CD14-positive monocyte (primary cell): ENCODE data around the gene AKAP9. TPM values are rescaled to one million over a fixed set of nuclear protein-coding genes. Genes with fewer than 3 reads are reported as not detected.

Experiments
- DNase-seq, 3 donors: peaks; one replicate each; pipeline ENCODE4 v3.0.0-alpha.2; 2011 to 2022
- H2AFZ ChIP-seq: 2 replicates; pipeline ENCODE4 v1.6.0; 2012; ENCODE audit warnings: mild to moderate bottlenecking, low read depth, low read length, inconsistent platforms; ENCODE audit not compliant: insufficient read depth, poor library complexity, severe bottlenecking
- H3K27ac ChIP-seq, 2 donors: 1 replicate in 1 of 2; 2 replicates in 1 of 2; pipeline ENCODE4 v1.5.1; 2012 to 2013; ENCODE audit warnings: low read length in 2 of 2, control low read depth in 1 of 2, inconsistent platforms in 1 of 2, low read depth in 1 of 2, mild to moderate bottlenecking in 1 of 2
- H3K27me3 ChIP-seq, 2 donors: one replicate each; pipeline versions ENCODE4 v1.6.0 to v1.6.1; 2011 to 2013; ENCODE audit warnings: low read length in 2 of 2; ENCODE audit not compliant: control insufficient read depth in 2 of 2, insufficient read depth in 2 of 2
- H3K36me3 ChIP-seq, 2 donors: replicated peaks in 1 of 2; 1 replicate in 1 of 2; 2 replicates in 1 of 2; pipeline versions ENCODE4 v1.5.1 to v1.6.1; 2012 to 2013; ENCODE audit warnings: low read length in 2 of 2, control low read depth in 1 of 2, inconsistent platforms in 1 of 2, mild to moderate bottlenecking in 1 of 2; ENCODE audit not compliant: insufficient read depth in 2 of 2, control insufficient read depth in 1 of 2
- H3K4me1 ChIP-seq, 2 donors: 1 replicate in 1 of 2; 2 replicates in 1 of 2; pipeline versions ENCODE4 v1.5.1 to v1.6.1; 2012 to 2013; ENCODE audit warnings: low read length in 2 of 2, control low read depth in 1 of 2, inconsistent platforms in 1 of 2, mild to moderate bottlenecking in 1 of 2, moderate library complexity in 1 of 2; ENCODE audit not compliant: insufficient read depth in 2 of 2, control insufficient read depth in 1 of 2
- H3K4me2 ChIP-seq: replicated peaks from 2 replicates; pipeline ENCODE3; 2012; ENCODE audit warnings: low read length, moderate library complexity, mild to moderate bottlenecking; ENCODE audit not compliant: poor library complexity, severe bottlenecking; ENCODE audit errors: extremely low read depth
- H3K4me3 ChIP-seq, 3 experiments: fragments of 200-600 bp in 1 of 3; sonication (generic) in 1 of 3; replicated peaks in 1 of 3; 1 replicate in 2 of 3; 2 replicates in 1 of 3; pipeline ENCODE4 v1.5.1; 2011 to 2013; ENCODE audit warnings: low read length in 3 of 3, mild to moderate bottlenecking in 3 of 3, control low read depth in 2 of 3, low read depth in 2 of 3, inconsistent platforms in 1 of 3, moderate library complexity in 1 of 3
- H3K79me2 ChIP-seq: 2 replicates; pipeline ENCODE4 v1.6.0; 2012; ENCODE audit warnings: mild to moderate bottlenecking, control low read depth, inconsistent platforms, low read length, moderate library complexity; ENCODE audit not compliant: insufficient read depth
- H3K9ac ChIP-seq: 2 replicates; pipeline ENCODE4 v1.6.0; 2017; ENCODE audit warnings: low read length, mild to moderate bottlenecking; ENCODE audit not compliant: insufficient read depth, poor library complexity, severe bottlenecking
- H3K9me3 ChIP-seq, 2 donors: replicated peaks in 1 of 2; 1 replicate in 1 of 2; 2 replicates in 1 of 2; pipeline versions ENCODE4 v1.5.1 to v1.6.1; 2012 to 2013; ENCODE audit warnings: low read length in 2 of 2, control low read depth in 1 of 2; ENCODE audit not compliant: control insufficient read depth in 1 of 2, insufficient read depth in 1 of 2
- H4K20me1 ChIP-seq: 2 replicates; pipeline ENCODE4 v1.6.0; 2012; ENCODE audit warnings: mild to moderate bottlenecking, low read length, control low read depth, moderate library complexity; ENCODE audit not compliant: insufficient read depth
- H3K27ac Mint-ChIP-seq, 7 donors: one replicate each; pipeline ENCODE4 v1.8.0; 2020; ENCODE audit warnings: mild to moderate bottlenecking in 7 of 7, mixed read lengths in 7 of 7, moderate library complexity in 6 of 7, inconsistent platforms in 2 of 7
- H3K27me3 Mint-ChIP-seq, 3 donors: one replicate each; pipeline ENCODE4 v1.8.0; 2021 to 2022; ENCODE audit warnings: low read depth in 3 of 3, mild to moderate bottlenecking in 3 of 3, mixed read lengths in 3 of 3, moderate library complexity in 3 of 3, inconsistent platforms in 1 of 3
- H3K36me3 Mint-ChIP-seq, 2 donors: one replicate each; pipeline ENCODE4 v1.8.0; 2020; ENCODE audit warnings: mixed read lengths in 2 of 2, inconsistent platforms in 1 of 2, mild to moderate bottlenecking in 1 of 2
- H3K4me1 Mint-ChIP-seq: one replicate; pipeline ENCODE4 v1.8.0; 2020; ENCODE audit warnings: mild to moderate bottlenecking, mixed read lengths
- H3K4me3 Mint-ChIP-seq, 2 donors: one replicate each; pipeline ENCODE4 v1.8.0; 2020; ENCODE audit warnings: mild to moderate bottlenecking in 2 of 2, mixed read lengths in 2 of 2, moderate library complexity in 1 of 2
- H3K9me3 Mint-ChIP-seq, 7 donors: one replicate each; pipeline ENCODE4 v1.8.0; 2020 to 2022; ENCODE audit warnings: mixed read lengths in 7 of 7, mild to moderate bottlenecking in 6 of 7, moderate library complexity in 6 of 7, inconsistent platforms in 2 of 7
- whole genome bisulfite sequencing: methylation state at CpG from one replicate; pipeline ENCODE4 v1.1.5; 2013; ENCODE audit warnings: missing lambda C conversion rate; ENCODE audit not compliant: insufficient coverage; 5-methylcytosine and 5-hydroxymethylcytosine counted together
- intact Hi-C, 2 donors: fragments of 100-400 bp; cut with micrococcal nuclease; formaldehyde crosslinking; loops; one replicate each; pipeline versions ENCODE4 v1.15.0 to v1.15.1; 2023
- polyA plus RNA-seq, 3 donors: library from polyadenylated mRNA; depleted of rRNA in 1 of 3; unstranded in 2 of 3; stranded (reverse) in 1 of 3; fragments of 300-500 nt in 2 of 3; fragments of >200 nt in 1 of 3; fragmentation: Illumina TruSeq in 2 of 3; gene quantifications; 1 replicate in 2 of 3; 2 replicates in 1 of 3; pipeline ENCODE4 v1.2.3, GENCODE V29; 2012 to 2021
- TF ChIP-seq, protein P1 (sequence below): fragments of 200-600 bp; IDR thresholded peaks from one replicate; pipeline ENCODE4 v1.8.0; 2022; ENCODE audit warnings: antibody characterized with exemption, mild to moderate bottlenecking

The AKAP9 gene
- polyA plus RNA-seq, 3 donors, result 1.5 to 23.3 (median 7.3) TPM

- DNase-seq, result no peak
- Histone ChIP-seq H3K36me3 (peaks cover 34 to 55% of the 10 kb centered on the region in 2 donors), H3K79me2 (no peaks in the 10 kb centered on the region), H3K9ac (no peak overlapping the region), H3K4me2 (no peak overlapping the region), H3K4me1 (no peaks in the 10 kb centered on the region), H3K9me3 (no peaks in the 10 kb centered on the region), H4K20me1 (no peaks in the 10 kb centered on the region), H3K27me3 (no peaks in the 10 kb centered on the region), H3K4me3 (no peak overlapping the region), H3K27ac (no peak overlapping the region), H2AFZ (no peak overlapping the region)
- no peak overlapping the region for H3K4me3 Mint-ChIP-seq
- peaks cover 0 to 11% (median 2%) of the 10 kb centered on the region in 7 donors for H3K9me3 Mint-ChIP-seq
- intact Hi-C loops, result no loop called here
- H3K36me3 Mint-ChIP-seq, result peaks cover 60 to 73% of the 10 kb centered on the region in 2 donors
- no peak overlapping the region for H3K27ac Mint-ChIP-seq
- 100% methylated on average over 1 of the region's 1 CpG for WGBS
- H3K4me1 Mint-ChIP-seq, result no peaks in the 10 kb centered on the region
- TF ChIP-seq, protein P1, sequence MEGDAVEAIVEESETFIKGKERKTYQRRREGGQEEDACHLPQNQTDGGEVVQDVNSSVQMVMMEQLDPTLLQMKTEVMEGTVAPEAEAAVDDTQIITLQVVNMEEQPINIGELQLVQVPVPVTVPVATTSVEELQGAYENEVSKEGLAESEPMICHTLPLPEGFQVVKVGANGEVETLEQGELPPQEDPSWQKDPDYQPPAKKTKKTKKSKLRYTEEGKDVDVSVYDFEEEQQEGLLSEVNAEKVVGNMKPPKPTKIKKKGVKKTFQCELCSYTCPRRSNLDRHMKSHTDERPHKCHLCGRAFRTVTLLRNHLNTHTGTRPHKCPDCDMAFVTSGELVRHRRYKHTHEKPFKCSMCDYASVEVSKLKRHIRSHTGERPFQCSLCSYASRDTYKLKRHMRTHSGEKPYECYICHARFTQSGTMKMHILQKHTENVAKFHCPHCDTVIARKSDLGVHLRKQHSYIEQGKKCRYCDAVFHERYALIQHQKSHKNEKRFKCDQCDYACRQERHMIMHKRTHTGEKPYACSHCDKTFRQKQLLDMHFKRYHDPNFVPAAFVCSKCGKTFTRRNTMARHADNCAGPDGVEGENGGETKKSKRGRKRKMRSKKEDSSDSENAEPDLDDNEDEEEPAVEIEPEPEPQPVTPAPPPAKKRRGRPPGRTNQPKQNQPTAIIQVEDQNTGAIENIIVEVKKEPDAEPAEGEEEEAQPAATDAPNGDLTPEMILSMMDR, result no peak
- H3K27me3 Mint-ChIP-seq, result peaks cover 0 to 2% (median 0%) of the 10 kb centered on the region in 3 donors
These were observed 62.1 kb downstream of the AKAP9 start for GRCh38 chr7:92002720-92003119.

GRCh38 chr7:92006046-92006445, 65.4 kb downstream of the AKAP9 start:
- no peak for DNase-seq
- peaks cover 0 to 2% (median 0%) of the 10 kb centered on the region in 3 donors for H3K27me3 Mint-ChIP-seq
- H3K9me3 ChIP-seq, result peaks cover 7 to 16% of the 10 kb centered on the region in 2 donors
- H3K27ac ChIP-seq, result no peak overlapping the region
- H3K4me1 Mint-ChIP-seq, result no peaks in the 10 kb centered on the region
- H3K36me3 Mint-ChIP-seq, result peaks cover 48 to 76% of the 10 kb centered on the region in 2 donors
- no peak overlapping the region for H3K4me2 ChIP-seq
- H3K9ac ChIP-seq, result no peak overlapping the region
- 100% methylated on average over 2 of the region's 2 CpGs for WGBS
- no peak overlapping the region for H3K4me3 ChIP-seq
- no peak overlapping the region for H3K27ac Mint-ChIP-seq
- H3K4me3 Mint-ChIP-seq, result no peak overlapping the region
- H3K27me3 ChIP-seq, result no peaks in the 10 kb centered on the region
- H3K9me3 Mint-ChIP-seq, result peaks cover 4 to 21% (median 14%) of the 10 kb centered on the region in 7 donors
- peaks cover 18 to 51% of the 10 kb centered on the region in 2 donors for H3K36me3 ChIP-seq
- H3K4me1 ChIP-seq, result no peaks in the 10 kb centered on the region
- no peaks in the 10 kb centered on the region for H4K20me1 ChIP-seq
- H3K79me2 ChIP-seq, result no peaks in the 10 kb centered on the region
- H2AFZ ChIP-seq, result no peak overlapping the region
- intact Hi-C loops, result no loop called here
- TF ChIP-seq, protein P1, result no peak
